ENCODE measurements around the gene TNIP2. TPM values are rescaled to one million over a fixed set of nuclear protein-coding genes. Genes with fewer than 3 reads are reported as not detected.

The TNIP2 gene
- total and polyA plus RNA-seq, 12 donors, result 12.6 to 33.7 (median 18.4) TPM

DNA sequence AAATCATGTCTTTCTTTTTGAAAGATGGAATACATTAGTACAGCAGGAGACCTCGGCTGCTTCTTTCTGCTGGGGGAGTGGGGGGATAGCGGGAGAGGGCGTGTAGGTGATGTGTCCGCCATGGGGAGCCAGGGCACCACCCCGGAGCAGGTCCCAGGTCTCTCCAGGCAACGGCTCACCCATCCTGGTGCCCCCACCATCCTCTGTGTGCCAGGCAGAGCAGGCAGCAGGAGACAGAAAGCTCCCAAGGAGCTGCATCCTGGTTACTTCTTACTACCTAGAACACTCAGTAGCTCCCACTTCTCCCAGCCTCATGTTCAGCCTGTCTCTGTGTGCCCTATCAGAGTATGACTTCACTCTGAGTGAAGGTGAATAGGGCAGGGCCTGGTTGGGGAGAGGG is 23.6 kb downstream of the TNIP2 start:
- TF ChIP-seq, protein P1, sequence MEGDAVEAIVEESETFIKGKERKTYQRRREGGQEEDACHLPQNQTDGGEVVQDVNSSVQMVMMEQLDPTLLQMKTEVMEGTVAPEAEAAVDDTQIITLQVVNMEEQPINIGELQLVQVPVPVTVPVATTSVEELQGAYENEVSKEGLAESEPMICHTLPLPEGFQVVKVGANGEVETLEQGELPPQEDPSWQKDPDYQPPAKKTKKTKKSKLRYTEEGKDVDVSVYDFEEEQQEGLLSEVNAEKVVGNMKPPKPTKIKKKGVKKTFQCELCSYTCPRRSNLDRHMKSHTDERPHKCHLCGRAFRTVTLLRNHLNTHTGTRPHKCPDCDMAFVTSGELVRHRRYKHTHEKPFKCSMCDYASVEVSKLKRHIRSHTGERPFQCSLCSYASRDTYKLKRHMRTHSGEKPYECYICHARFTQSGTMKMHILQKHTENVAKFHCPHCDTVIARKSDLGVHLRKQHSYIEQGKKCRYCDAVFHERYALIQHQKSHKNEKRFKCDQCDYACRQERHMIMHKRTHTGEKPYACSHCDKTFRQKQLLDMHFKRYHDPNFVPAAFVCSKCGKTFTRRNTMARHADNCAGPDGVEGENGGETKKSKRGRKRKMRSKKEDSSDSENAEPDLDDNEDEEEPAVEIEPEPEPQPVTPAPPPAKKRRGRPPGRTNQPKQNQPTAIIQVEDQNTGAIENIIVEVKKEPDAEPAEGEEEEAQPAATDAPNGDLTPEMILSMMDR (IDR thresholded peaks at IDR 0.05), result no peak
- ATAC-seq, result peak in 2 of 8 donors; percentile 27 to 40
- 91 to 94% methylated on average over 6 of the region's 6 CpGs for WGBS, 2 donors
- no peak for DNase-seq
- Histone ChIP-seq H3K4me1 (peaks cover 0 to 6% (median 0%) of the 10 kb centered on the region in 9 donors), H3K9me3 (peaks cover 0 to 20% (median 0%) of the 10 kb centered on the region in 11 donors), H3K36me3 (peaks cover 0 to 61% (median 23%) of the 10 kb centered on the region in 9 donors), H3K4me3 (no peak overlapping the region), H3K27ac (no peak overlapping the region), H3K27me3 (no peaks in the 10 kb centered on the region)
- intact Hi-C loops (cut with DNase I), result no loop called here

- intact Hi-C loops (cut with DNase I), result no loop called here
- H3K4me3 ChIP-seq, result no peak overlapping the region
- peaks cover 0 to 18% (median 0%) of the 10 kb centered on the region in 11 donors for H3K9me3 ChIP-seq
- peaks cover 0 to 65% (median 23%) of the 10 kb centered on the region in 9 donors for H3K36me3 ChIP-seq
- H3K4me1 ChIP-seq, result peaks cover 0 to 6% (median 0%) of the 10 kb centered on the region in 9 donors
- ATAC-seq (peak in 3 of 8 donors; percentile 14 to 16 (median 15)), DNase-seq (no peak)
- no peaks in the 10 kb centered on the region for H3K27me3 ChIP-seq
- TF ChIP-seq, protein P1 (IDR thresholded peaks at IDR 0.05), result no peak
- H3K27ac ChIP-seq, result no peak overlapping the region
- 91 to 93% methylated on average over 28 of the region's 28 CpGs for WGBS, 2 donors
Measured at GRCh38 chr4:2731907-2732317, 24.2 kb downstream of the TNIP2 start.

DNA sequence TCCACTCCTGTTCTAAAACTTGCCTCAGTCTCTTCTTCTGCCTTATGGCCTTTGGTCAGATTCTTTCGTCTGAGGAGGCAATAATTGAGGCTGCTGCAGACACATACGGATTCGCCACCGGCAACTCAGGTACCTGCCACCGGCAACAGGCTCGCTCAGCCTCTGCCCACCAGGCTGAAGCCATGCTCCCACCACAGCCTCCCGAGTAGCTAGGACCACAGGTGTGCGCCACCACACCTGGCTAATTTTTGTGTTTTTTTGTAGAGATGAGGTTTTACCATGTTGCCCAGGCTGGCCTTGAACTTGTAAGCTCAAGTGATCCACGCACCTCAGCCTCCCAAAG is 26.6 kb downstream of the TNIP2 start:
- intact Hi-C loops (cut with DNase I), result no loop called here
- ATAC-seq (no peak), DNase-seq (no peak)
- 97 to 98% methylated on average over 9 of the region's 9 CpGs for WGBS, 2 donors
- peaks cover 0 to 5% (median 0%) of the 10 kb centered on the region in 9 donors for H3K4me1 ChIP-seq
- no peak overlapping the region for H3K27ac ChIP-seq
- TF ChIP-seq, protein P1 (IDR thresholded peaks at IDR 0.05), result no peak
- peaks cover 0 to 85% (median 23%) of the 10 kb centered on the region in 9 donors for H3K36me3 ChIP-seq
- no peak overlapping the region for H3K4me3 ChIP-seq
- H3K9me3 ChIP-seq, result no peaks in the 10 kb centered on the region
- no peaks in the 10 kb centered on the region for H3K27me3 ChIP-seq

GRCh38 chr4:2728806-2729532 is 27.2 kb downstream of the TNIP2 start:
- DNase-seq (no peak), ATAC-seq (no peak)
- H3K27ac ChIP-seq, result no peak overlapping the region
- peaks cover 0 to 90% (median 23%) of the 10 kb centered on the region in 9 donors for H3K36me3 ChIP-seq
- H3K4me1 ChIP-seq, result no peaks in the 10 kb centered on the region
- WGBS, 2 donors, result 96 to 97% methylated on average over 12 of the region's 12 CpGs
- no peaks in the 10 kb centered on the region for H3K9me3 ChIP-seq
- TF ChIP-seq, protein P1 (IDR thresholded peaks at IDR 0.05), result no peak
- no peaks in the 10 kb centered on the region for H3K27me3 ChIP-seq
- no peak overlapping the region for H3K4me3 ChIP-seq
- intact Hi-C loops (cut with DNase I), result no loop called here
